Tibial nerve (tissue), 4 donors: Measurements from ENCODE around the gene OCIAD1. TPM values are rescaled to one million over a fixed set of nuclear protein-coding genes. Genes with fewer than 3 reads are reported as not detected.
"Not testable (repeated sequence)": the region's sequence is repeated elsewhere in the genome, so short reads cannot be mapped to it uniquely, and the experiment has no call there.

Experiments
- DNase-seq, 2 donors: peaks; one replicate each; pipeline ENCODE4 v3.0.0-alpha.2; 2019; ENCODE audit warnings: low spot score in 2 of 2
- H3K27ac ChIP-seq, 4 donors: fragments of 200-600 bp; sonication (generic) in 3 of 4; one replicate each; pipeline ENCODE4 v1.5.1; 2017 to 2019; ENCODE audit warnings: mild to moderate bottlenecking in 1 of 4
- H3K27me3 ChIP-seq, 2 donors: fragments of 200-600 bp; sonication (generic) in 1 of 2; one replicate each; pipeline versions ENCODE4 v1.5.1 to v1.6.0; 2017 to 2019
- H3K36me3 ChIP-seq, 3 donors: fragments of 200-600 bp; sonication (generic); one replicate each; pipeline ENCODE4 v1.5.1; 2018 to 2019
- H3K4me1 ChIP-seq, 4 donors: fragments of 200-600 bp; sonication (generic) in 3 of 4; one replicate each; pipeline ENCODE4 v1.5.1; 2017 to 2019
- H3K4me3 ChIP-seq, 4 donors: fragments of 200-600 bp; sonication (generic) in 3 of 4; one replicate each; pipeline ENCODE4 v1.5.1; 2017 to 2019; ENCODE audit warnings: mild to moderate bottlenecking in 1 of 4, moderate library complexity in 1 of 4
- H3K9me3 ChIP-seq, 4 donors: fragments of 200-600 bp; sonication (generic) in 3 of 4; one replicate each; pipeline ENCODE4 v1.5.1; 2017 to 2019
- EP300 ChIP-seq, 2 donors: sonication (generic); formaldehyde crosslinking; IDR thresholded peaks; one replicate each; pipeline ENCODE4 v1.6.1; 2017; ENCODE audit warnings: antibody characterized with exemption in 2 of 2, mild to moderate bottlenecking in 1 of 2
- POLR2A ChIP-seq, 2 donors: fragments of 450-650 bp; IDR thresholded peaks; one replicate each; pipeline ENCODE4 v1.6.1; 2017; ENCODE audit warnings: antibody characterized with exemption in 2 of 2, mild to moderate bottlenecking in 2 of 2, moderate library complexity in 2 of 2
- WGBS, 2 donors: methylation state at CpG; one replicate each; pipeline ENCODE4 v1.1.5; 2018; 5-methylcytosine and 5-hydroxymethylcytosine counted together
- total RNA-seq, 4 donors: library from RNA; depleted of rRNA; stranded (reverse); fragments of >200 nt; gene quantifications; one replicate each; pipeline ENCODE4 v1.1.0, GENCODE V29; 2016
- TF ChIP-seq, protein P1 (sequence below), 5 experiments: fragments of 200-600 bp in 3 of 5; fragments of 450-650 bp in 2 of 5; sonication (generic) in 3 of 5; IDR thresholded peaks; one replicate each; pipeline ENCODE4 v1.5.1; 2016 to 2019; ENCODE audit warnings: antibody characterized with exemption in 5 of 5, mild to moderate bottlenecking in 3 of 5, moderate library complexity in 2 of 5

Gene OCIAD1
- total RNA-seq, 4 donors from 2014 or later, result 85.1 to 133 (median 93.4) TPM

DNA sequence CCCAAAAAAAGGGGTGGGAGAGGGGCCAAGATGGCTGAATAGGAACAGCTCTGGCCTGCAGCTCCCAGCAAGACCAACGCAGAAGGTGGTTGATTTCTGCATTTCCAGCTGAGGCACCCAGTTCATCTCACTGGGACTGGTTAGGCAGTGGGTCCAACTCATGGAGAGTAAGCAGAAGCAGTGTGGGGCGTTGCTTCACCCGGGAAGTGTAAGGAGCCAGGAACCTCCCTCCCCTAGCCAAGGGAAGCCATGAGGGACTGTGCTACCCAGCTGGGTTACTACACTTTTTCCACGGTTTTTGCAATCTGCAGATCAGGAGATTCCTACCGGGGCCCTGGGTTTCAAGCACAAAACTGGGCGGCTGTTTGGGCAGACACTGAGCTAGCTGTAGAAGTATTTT, 13.9 kb upstream of the OCIAD1 start:
- Histone ChIP-seq H3K9me3 (no peaks in the 10 kb centered on the region), H3K36me3 (no peaks in the 10 kb centered on the region), H3K4me3 (no peak overlapping the region), H3K27me3 (no peaks in the 10 kb centered on the region), H3K27ac (no peak overlapping the region), H3K4me1 (no peaks in the 10 kb centered on the region)
- TF ChIP-seq, protein P1, sequence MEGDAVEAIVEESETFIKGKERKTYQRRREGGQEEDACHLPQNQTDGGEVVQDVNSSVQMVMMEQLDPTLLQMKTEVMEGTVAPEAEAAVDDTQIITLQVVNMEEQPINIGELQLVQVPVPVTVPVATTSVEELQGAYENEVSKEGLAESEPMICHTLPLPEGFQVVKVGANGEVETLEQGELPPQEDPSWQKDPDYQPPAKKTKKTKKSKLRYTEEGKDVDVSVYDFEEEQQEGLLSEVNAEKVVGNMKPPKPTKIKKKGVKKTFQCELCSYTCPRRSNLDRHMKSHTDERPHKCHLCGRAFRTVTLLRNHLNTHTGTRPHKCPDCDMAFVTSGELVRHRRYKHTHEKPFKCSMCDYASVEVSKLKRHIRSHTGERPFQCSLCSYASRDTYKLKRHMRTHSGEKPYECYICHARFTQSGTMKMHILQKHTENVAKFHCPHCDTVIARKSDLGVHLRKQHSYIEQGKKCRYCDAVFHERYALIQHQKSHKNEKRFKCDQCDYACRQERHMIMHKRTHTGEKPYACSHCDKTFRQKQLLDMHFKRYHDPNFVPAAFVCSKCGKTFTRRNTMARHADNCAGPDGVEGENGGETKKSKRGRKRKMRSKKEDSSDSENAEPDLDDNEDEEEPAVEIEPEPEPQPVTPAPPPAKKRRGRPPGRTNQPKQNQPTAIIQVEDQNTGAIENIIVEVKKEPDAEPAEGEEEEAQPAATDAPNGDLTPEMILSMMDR (IDR thresholded peaks at IDR 0.05), result no peak
- no peak for TF ChIP-seq POLR2A (IDR thresholded peaks at IDR 0.05)
- no peak for TF ChIP-seq EP300 (IDR thresholded peaks at IDR 0.05)
- WGBS, 2 donors, result 77 to 86% methylated on average over 6 of the region's 6 CpGs
- DNase-seq, result no peak

DNA sequence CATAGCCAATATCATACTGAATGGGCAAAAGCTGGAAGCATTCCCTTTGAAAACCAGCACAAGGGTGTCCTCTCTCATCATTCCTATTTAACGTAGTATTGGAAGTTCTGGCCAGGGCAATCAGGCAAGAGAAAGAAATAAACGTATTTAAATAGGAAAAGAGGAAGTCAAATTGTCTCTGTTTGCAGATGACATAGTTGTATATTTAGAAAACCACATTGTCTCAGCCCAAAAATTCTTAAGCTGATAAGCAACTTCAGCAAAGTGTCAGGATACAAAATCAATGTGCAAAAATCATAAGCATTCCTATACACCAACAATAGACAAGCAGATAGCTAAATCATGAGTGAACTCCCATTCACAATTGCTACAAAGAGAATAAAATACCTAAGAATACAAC, 9.5 kb upstream of the OCIAD1 start:
- not testable (repeated sequence) for H3K36me3 ChIP-seq, H3K9me3 ChIP-seq, H3K4me1 ChIP-seq, H3K4me3 ChIP-seq, H3K27me3 ChIP-seq, DNase-seq, H3K27ac ChIP-seq
- WGBS, 2 donors, result 59 to 69% methylated on average over 2 of the region's 2 CpGs

DNA sequence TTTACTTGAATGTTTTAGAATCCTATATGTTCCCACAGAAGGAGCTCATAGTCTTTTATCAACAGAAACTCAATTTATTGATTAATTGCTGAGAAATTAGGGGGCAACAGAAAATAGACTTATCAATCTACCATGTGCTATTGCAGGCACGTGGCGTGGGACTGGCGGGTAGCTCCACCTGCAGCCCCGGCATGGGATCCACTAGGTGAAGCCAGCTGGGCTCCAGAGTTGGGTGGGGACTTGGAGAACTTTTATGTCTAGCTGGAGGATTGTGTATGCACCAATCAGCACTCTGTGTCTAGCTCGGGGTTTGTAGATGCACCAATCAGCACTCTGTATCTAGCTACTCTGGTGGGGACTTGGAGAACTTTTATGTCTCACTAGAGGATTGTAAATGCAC, 3.3 kb upstream of the OCIAD1 start:
- Histone ChIP-seq H3K27me3 (no peaks in the 10 kb centered on the region), H3K9me3 (no peaks in the 10 kb centered on the region), H3K4me3 (no peak overlapping the region), H3K4me1 (peaks cover 0 to 10% (median 8%) of the 10 kb centered on the region in 4 donors), H3K36me3 (no peaks in the 10 kb centered on the region), H3K27ac (no peak overlapping the region)
- no peak for DNase-seq
- TF ChIP-seq, protein P1 (IDR thresholded peaks at IDR 0.05), result no peak
- WGBS, 2 donors, result 88 to 90% methylated on average over 5 of the region's 5 CpGs

DNA sequence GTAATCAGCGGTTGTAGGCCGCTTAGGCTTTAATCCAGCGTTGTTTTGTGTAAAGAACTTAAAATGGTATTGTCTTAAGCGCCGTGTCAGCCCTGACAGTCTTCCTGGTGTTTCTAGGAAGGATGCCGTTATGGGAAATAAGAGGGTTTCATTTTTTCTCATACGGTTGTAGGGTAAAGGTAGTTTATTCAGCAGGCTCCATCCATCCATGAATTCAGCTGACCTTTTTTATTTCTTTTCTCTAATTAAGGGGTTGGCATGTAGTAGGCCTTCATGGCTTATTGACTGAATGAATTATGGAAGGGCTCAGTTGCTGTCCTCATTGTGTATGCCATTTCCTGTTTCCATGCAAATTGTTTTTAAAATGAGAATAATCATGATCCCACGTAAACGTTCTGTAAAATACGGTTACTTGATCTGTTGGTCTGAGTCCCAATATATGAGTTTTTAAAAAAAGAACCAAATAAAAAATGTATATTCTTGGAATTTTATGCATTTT, 693 bp downstream of the OCIAD1 start:
- no peak for TF ChIP-seq EP300 (IDR thresholded peaks at IDR 0.05)
- TF ChIP-seq POLR2A (IDR thresholded peaks at IDR 0.05), result no peak
- TF ChIP-seq, protein P1 (IDR thresholded peaks at IDR 0.05), result no peak
- peak overlapping the region; percentile 75 to 94 (median 82) for H3K4me3 ChIP-seq
- peak overlapping the region; percentile 84 to 96 (median 90) for H3K27ac ChIP-seq
- DNase-seq, result no peak
- peaks cover 0 to 31% (median 0%) of the 10 kb centered on the region in 3 donors for H3K36me3 ChIP-seq
- H3K9me3 ChIP-seq, result no peaks in the 10 kb centered on the region
- WGBS, 2 donors, result 0% methylated on average over 10 of the region's 10 CpGs
- H3K4me1 ChIP-seq, result peaks cover 0 to 17% (median 12%) of the 10 kb centered on the region in 4 donors
- no peaks in the 10 kb centered on the region for H3K27me3 ChIP-seq

DNA sequence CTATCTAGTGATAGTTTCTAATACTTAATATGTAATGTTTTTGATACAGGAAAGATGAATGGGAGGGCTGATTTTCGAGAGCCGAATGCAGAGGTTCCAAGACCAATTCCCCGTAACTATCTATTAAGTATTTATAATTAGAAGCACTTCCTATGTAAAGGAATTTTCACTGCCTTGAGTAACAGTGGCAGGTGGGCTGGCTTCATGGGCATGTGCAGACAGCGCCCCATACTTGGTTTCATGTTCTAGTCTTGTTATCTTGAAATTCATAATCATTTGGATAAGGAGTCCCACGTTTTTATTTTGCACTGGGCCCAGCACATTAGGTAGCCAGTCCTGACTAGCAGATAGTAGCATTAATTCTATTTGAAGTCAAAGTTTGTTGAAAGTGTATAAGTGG, 1.7 kb downstream of the OCIAD1 start:
- Histone ChIP-seq H3K36me3 (peaks cover 0 to 41% (median 4%) of the 10 kb centered on the region in 3 donors), H3K4me1 (peaks cover 0 to 17% (median 12%) of the 10 kb centered on the region in 4 donors), H3K27me3 (no peaks in the 10 kb centered on the region), H3K27ac (no peak overlapping the region), H3K4me3 (peak overlapping the region in 1 of 4 donors; percentile 90), H3K9me3 (no peaks in the 10 kb centered on the region)
- 86 to 90% methylated on average over 5 of the region's 5 CpGs for WGBS, 2 donors
- no peak for DNase-seq
- TF ChIP-seq, protein P1 (IDR thresholded peaks at IDR 0.05), result no peak
- TF ChIP-seq EP300 (IDR thresholded peaks at IDR 0.05), result no peak
- no peak for TF ChIP-seq POLR2A (IDR thresholded peaks at IDR 0.05)

DNA sequence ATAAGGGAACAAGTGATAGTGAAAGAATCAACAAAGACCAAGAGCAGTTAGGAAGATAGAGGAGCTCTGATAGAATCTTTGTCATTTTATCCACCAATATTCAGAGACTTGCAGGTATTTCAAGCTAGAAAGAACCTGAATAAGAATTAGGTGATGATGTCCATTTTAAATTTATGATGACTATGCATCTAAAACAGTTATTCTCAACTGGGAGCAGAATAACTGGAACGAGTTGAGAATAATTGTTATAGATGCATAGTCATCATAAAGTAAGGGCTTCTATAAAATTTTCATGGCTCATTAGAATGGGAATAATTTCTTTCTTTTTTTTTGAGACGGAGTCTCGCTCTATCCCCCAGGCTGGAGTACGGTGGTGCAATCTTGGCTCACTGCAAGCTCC, 5.8 kb downstream of the OCIAD1 start:
- Histone ChIP-seq H3K27ac (no peak overlapping the region), H3K4me1 (peaks cover 0 to 16% (median 12%) of the 10 kb centered on the region in 4 donors), H3K4me3 (no peak overlapping the region), H3K9me3 (no peaks in the 10 kb centered on the region), H3K27me3 (no peaks in the 10 kb centered on the region), H3K36me3 (peaks cover 0 to 67% (median 4%) of the 10 kb centered on the region in 3 donors)
- WGBS, 2 donors, result 92 to 95% methylated on average over 4 of the region's 4 CpGs
- no peak for TF ChIP-seq POLR2A (IDR thresholded peaks at IDR 0.05)
- TF ChIP-seq, protein P1 (IDR thresholded peaks at IDR 0.05), result no peak
- no peak for TF ChIP-seq EP300 (IDR thresholded peaks at IDR 0.05)
- DNase-seq, result no peak
